HG02840 (cell line): ENCODE results near the gene LGALS9C.
"Not testable (repeated sequence)": the region's sequence is repeated elsewhere in the genome, so short reads cannot be mapped to it uniquely, and the experiment has no call there.

ENCODE experiments used
- ATAC-seq: cut with Tn5 transposase; IDR thresholded peaks from one replicate; pipeline ENCODE4 v1.9.1; 2021; ENCODE audit warnings: mild to moderate bottlenecking, moderate library complexity, moderate number of reproducible peaks; ENCODE audit not compliant: unreplicated experiment, low FRiP score

The LGALS9C gene

DNA sequence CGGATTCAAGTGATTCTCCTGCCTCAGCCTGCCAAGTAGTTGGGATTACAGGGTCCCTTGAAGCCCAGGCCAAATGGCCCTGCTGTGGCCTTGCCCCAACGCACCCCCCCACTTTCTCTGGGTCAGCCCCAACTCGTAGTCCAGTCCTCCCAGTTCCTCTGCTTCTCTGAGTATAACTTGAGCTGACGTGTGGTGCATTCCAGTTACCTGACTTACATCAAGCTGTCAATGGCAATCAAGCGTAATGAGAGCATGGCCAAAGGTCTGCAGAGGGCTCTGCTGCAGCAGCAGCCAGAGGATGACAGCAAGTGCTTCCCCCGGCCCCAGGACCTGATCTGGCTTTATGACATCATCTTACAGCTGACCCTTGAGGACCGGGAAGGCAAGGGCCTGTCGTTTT is 50.8 kb downstream of the LGALS9C start:
- not testable (repeated sequence) for ATAC-seq

- ATAC-seq, result not testable (repeated sequence)
These were observed 51.8 kb downstream of the LGALS9C start for GRCh38 chr17:18528435-18528834.

DNA sequence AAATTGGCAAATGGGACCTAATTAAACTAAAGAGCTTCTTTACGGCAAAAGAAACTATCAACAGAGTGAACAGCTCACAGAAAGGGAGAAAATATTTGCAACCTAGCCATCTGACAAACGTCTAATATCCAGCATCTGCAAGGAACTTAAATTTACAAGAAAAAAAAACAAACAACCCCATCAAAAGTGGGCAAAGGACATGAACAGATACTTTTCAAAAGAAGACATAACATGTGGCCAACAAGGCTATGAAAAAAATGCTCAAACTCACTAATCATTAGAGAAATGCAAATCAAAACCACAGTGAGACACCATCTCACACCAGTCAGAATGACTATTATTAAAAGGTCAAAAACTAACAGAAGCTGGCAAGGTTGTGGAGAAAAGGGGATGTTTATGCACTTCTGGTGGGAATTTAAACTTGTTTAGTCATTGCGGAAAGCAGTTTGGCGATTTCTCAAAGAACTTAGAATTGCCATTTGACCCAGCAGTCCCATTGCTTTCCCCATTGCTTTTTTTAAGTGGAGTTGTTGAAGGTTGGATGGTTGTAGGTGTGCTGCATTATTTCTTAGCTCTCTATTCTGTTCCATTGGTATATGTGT is 52.4 kb downstream of the LGALS9C start:
- not testable (repeated sequence) for ATAC-seq

- not testable (repeated sequence) for ATAC-seq
These were observed 53.8 kb downstream of the LGALS9C start for GRCh38 chr17:18530405-18530804.

GRCh38 chr17:18542234-18542633 is 65.6 kb downstream of the LGALS9C start:
- not testable (repeated sequence) for ATAC-seq

- ATAC-seq, result not testable (repeated sequence)
These were observed 66.3 kb downstream of the LGALS9C start for GRCh38 chr17:18542907-18543306.
